ENCODE measurements around the gene CRACR2B.

CRACR2B gene

DNA sequence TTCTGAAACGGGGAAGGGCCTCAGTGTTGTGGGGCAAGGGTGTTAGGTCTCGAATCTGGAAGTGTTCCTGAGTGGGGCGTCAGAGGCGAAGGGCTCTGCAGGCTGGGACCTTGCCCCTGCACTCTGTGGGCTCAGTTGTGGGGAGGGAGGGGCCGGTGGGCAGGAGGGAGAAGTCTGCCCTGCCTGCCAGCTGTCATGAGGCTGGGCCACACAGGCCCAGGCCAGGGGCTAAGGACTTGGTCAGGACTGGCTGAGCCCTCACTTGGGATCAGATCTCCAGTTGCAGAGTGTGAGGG is at the start of gene CRACR2B:
TSS of gene CRACR2B (plus strand) at position 23 of the 296 bp plus-strand sequence. CDS start 689 bp downstream, outside the sequence.
- no peak for DNase-seq

- DNase-seq, result no peak
These were observed 48.5 kb upstream of the CRACR2B start for GRCh38 chr11:778976-779954.

GRCh38 chr11:779955-780532 is 47.7 kb upstream of the CRACR2B start:
- DNase-seq, result no peak

DNA sequence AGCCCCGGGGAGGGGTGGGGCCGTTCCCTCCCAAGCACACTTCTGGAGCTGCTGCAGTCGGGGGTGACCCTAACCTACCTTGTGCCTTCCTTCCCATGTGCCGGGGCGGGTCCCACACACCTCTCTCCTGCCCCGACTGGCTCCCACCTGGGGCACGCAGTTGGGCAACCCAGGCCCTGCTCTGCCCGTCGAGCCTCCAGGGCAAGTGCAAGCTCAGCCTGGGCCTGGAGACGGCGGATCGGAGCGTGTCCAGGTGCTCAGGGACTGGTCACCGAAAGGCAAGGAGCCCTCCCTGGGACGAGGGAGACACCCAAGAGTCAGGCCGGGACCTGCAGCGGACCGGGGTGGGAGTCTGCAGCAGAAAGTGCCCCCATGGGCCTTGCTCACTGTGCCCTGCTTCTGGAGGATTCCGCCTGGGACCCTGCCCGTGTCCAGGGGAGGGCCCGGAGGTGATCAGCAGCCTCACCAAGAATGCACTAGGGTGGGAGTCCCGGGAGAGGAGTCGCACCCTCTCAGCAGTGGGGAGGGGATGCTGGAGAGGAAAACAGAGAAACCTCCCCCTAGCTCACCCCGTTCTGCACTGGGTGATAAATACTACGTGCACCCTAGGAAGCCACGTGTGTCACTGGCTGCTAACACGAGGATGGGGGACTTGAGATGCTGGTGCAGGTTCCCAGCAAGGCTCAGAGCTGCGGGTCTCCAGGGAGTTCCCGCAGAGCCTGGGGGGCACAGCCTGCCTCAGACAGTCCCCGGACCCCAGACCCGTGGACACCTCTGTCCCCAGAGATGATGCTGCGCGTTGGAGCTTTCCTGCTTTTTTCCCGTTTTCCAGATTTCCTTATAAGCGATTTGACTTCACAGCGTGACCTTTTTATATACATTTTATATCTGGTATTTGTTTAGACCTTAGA is 45.2 kb upstream of the CRACR2B start:
- DNase-seq, result no peak

- DNase-seq, result no peak
These were observed 44.1 kb upstream of the CRACR2B start for GRCh38 chr11:783581-784015.

DNA sequence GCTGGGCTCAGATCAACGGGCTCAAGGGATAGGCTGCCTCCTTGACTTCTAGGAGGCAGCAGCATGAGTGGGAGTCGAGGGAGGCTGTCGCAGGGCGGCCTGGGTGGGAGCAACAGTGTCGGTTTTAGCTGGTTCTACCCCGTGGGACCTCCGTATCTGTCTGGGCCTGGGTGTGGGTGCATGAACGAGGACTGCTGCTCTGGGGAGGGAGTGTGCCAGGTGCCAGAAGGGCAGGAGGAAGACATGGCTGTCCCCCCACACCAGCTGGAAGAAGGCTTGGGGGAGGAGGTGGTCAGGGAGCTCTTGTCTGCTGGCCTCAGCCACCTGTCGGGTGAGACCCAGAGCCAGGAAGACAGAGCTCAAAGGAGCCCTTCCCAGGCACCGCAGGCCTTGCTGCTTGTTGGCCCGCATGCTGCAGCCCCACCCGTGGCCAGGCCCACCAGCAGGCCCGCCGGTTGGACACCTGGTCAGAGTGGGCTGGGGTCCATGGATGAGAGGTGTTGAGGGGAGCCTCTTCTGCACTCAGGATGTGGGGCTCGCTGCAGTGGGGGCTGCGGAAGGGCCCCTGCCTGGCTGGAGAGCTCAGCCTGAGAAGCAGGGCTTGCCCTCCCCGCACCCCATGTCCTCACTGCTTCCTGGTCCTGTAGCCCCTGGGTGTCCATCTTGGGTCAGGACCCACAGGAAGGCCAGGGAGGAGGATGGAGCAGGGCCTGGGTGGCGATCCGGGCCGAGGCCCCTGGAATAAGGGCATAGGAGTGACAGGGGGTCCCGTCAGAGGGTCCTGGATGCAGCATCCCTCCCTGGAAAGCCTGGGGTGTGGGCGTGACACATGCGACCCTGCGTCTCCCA is 41.3 kb upstream of the CRACR2B start:
- DNase-seq, result no peak

- DNase-seq, result no peak
These were observed 40.5 kb upstream of the CRACR2B start for GRCh38 chr11:787084-787675.

DNA sequence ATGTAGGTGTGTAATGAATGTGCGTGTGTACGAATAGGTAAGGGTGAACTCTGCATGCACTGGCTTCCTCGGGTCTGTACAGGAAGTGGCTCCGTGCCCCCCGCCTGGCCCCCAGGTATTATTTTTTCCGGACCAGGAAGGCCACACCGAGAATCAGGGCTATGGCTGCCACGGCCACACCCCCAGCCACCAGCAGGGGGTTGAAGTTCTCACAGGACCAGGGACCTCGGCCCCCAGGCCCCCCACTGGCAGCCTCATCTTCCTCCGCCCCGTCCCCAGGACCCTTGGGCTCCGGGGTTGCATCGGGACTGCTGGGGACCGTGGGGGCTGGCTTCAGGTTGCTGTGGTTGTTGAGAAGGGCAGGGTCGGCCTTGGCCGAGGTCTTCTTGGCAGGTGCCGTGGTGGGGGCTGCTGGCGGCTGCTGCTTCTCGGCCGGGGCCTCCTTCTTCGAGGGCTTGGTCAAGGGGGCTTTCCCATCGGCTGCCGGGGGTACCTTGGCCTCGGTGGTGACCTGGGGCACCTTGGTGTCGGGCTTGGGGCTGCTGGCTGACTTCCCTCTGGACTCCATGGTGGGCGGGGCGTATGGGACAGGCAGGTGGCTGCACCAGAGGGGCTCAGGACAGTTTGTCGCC is 39.6 kb upstream of the CRACR2B start:
- DNase-seq, result no peak

DNA sequence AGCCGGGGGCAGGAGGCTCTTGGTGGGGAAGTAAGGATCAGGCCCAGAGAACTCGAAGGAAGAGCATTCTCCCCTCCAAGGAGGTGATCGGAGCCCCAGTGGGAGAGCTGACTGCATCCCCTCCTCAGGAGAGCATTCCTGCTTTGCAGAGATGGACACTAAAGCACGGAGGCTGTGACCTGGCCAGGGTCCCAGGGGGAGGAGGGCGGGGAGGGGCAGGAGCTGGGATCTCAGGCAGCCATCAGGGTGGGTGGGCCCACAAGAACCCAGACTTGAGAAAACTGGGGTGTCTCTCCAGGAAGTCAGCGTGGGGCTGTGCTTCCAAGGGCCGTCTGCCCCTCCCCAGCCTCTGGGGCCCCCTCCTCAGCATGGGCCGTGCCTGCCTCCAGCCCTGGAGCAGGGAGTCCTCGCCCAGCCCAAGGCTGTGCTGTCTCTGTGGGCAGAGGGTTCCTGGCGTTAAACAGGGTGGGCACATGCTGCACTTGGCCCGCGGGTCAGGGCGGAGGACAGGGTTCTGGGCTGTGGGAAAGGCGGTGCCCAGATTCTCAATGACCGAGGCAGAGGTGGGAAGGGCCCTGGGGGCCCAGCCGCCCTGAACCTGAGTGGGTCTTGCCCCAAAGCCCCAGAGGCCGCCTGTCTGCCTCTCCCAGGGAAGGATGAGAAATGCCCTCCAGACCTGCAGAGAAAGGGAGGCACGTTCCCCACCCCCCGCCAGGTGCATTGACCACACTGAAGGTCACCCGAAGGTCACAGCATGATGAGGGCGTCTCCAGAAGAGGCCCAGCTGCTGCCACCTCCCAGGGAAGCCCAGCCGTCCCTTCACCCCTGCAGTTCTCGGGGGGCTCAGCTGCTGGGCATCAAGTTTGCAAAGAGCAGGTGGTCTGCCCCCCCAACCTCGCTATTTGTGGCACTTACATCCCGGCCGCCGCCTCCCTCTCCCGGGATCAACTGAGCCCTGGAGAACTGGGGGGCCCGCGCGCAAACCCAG is 38.5 kb upstream of the CRACR2B start:
- DNase-seq, result no peak

- DNase-seq, result peak; percentile 14
These were observed 37.8 kb upstream of the CRACR2B start, which contains the start of gene CEND1 for GRCh38 chr11:789943-790342. TSS of gene CEND1 (minus strand) at chr11:790090. CDS start at chr11:788576, 1,514 bp downstream.

DNA sequence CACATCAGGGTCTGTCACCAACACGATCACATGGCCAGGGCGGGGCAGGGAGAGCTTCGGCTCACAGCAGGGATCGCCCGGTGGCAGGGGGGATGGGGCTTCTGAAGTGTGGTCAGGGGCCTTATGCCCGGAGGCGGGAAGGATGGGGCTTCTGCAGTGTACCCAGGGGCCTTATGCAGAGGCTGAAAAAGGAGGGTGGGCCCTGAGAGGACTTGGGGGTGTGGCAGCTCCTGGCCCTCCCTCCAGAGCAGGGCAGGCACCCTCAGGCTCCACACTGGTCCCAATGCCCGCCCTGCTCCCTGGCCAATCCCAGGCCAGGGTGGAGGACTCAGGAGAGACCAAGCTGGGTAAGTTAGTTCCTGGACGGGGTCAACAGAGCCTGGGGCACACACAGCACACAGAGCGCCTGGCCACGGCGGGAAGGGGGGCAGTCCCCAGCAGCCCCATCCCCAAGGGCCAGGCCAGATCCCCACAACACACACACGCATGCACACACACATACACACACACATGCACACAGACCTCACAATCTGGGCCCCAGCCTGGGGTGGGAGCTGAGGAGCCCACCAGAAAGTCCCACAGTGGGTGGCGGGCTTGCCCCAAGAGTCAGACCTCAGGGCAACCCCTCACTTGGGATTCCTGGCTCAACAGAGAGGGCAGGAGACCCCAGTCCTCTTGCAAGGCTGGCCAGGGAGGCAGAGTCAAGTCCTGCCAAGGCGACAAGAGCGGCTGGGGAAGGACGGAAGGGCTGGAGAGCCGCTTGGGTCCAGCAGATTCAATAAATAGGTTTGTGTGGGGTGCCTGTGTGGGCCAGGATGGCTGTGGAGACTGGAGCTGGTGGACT is 36.8 kb upstream of the CRACR2B start:
- no peak for DNase-seq

DNA sequence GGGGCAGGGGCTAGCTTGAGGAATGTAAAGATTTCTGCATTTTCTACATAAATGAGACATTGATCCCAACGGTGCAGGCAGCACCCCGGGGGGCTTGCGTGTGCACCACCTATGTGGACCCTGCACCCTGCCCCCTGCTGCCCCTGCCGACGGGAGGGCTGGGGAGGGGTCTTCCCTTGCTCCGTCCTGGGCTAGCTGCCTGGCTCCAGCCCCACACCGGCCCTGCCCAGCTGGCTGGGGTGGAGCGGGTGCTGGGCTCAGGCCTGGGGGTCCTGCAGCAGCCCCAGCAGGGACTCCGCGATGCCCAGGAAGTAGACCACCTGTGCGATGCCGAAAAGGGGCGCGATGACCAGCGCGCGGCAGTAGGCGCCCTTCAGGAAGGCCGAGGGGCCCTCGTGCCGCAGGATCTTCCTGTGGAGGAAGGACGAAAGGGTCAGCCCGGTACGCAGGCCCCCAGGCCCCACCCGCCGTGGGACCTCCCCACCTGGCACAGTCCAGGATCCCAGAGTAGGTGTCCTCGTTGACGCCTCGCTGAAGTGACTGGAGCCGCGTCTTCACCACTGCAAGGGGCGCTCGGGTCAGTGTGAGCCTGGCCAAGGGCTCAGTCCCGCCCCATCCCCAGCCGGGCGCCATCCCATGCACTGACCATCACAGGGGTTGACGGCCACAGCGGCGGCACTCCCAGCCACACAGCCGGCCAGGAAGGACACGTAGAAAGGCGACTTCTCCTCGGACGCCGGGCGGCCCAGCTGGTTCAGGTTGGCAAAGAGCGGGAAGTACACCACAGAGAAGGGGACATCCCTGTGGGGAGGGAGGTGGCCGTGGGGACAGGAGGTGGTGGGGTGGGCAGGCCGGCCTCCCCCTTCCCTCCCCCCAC is 35.8 kb upstream of the CRACR2B start:
- DNase-seq, result no peak

DNA sequence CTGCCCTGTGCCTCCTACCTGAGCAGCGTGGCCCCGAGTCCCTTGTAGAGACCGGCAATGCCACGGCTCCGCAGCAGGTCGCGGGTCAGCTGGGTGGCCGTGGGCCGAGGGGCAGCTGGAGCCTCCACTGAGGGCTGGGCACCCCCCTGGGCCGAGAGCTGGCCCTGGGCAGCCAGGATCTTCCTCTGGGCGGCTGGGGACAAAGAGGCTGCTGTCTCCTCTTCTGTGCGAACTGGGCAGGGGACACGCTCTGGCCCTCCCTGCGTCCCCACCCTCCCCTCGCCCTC is 35.2 kb upstream of the CRACR2B start:
- no peak for DNase-seq

DNA sequence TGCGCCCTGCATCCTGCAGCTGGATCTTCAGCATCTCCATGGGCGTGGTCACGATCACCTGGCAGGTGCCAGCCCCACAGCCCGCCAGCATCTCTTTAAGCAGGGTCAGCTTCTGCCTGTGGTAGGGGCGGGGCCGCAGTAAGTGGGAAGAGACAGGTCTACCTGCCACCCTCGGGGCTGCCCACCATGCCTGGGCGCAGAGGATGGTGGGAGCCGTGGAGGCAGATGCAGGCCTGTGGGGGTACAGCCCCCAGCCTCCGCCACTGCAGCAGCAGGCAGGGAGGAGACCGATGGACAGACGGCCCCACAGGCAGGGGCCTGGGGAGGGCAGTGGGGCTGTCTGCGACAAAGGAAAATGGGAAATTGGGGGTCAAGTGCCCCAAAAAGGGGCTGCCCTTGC is 34.8 kb upstream of the CRACR2B start:
- no peak for DNase-seq

- DNase-seq, result no peak
These were observed 34.2 kb upstream of the CRACR2B start for GRCh38 chr11:793556-793955.

DNA sequence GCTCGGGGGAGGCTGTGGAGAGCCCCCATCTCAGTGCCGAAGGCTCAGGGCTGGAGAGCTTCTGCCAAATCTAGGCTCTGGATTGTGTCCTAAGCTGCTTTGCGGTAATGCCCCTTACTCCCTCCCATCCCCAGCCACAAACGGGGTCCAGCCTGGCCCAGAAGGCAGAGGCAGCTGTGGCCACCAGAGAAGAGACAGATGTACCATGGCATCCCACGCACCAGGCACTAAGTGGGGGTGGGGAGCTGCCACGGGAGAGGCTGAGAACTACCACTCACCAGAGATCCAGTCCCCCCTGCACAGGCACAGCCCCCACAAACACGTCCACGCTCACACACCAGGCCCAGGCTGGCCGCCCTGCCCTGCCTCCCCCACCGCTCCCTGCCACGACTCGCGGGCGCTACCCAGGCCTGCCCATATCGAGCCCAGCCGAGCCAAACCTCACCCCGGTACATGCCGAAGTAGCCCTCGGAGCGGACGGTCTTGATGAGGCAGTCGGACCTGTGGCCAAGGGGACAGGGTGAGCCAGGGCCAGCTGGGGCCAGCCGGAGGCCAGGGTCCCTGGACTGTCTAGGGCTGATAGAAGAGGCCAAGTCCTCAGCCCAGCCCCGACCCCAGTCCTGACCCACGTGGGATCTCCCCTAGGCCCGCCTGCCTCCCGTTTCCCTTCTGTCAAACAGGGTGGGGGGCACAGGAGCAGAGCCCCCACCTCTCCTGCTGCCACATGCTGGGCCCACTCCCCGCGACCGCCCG is 33.5 kb upstream of the CRACR2B start:
- DNase-seq, result no peak
